Endothelial cell of umbilical vein (primary cell): Measurements from ENCODE around the gene IGF1.

Experiments
- POLR2AphosphoS5 ChIP-seq: IDR thresholded peaks from 2 replicates; pipeline ENCODE4 v1.6.1; 2012; ENCODE audit warnings: low read depth, mild to moderate bottlenecking, control low read depth, low read length, moderate library complexity; ENCODE audit not compliant: insufficient read depth
- TF ChIP-seq, protein P1 (sequence below), 2 donors: IDR thresholded peaks; 1 replicate in 1 of 2; 2 replicates in 1 of 2; pipeline ENCODE4 v1.5.1; 2011; ENCODE audit warnings: low read length in 2 of 2, mild to moderate bottlenecking in 2 of 2, moderate library complexity in 2 of 2, control low read depth in 1 of 2, inconsistent platforms in 1 of 2, low read depth in 1 of 2; ENCODE audit not compliant: insufficient read depth in 1 of 2; ENCODE audit errors: extremely low read depth in 1 of 2

DNA sequence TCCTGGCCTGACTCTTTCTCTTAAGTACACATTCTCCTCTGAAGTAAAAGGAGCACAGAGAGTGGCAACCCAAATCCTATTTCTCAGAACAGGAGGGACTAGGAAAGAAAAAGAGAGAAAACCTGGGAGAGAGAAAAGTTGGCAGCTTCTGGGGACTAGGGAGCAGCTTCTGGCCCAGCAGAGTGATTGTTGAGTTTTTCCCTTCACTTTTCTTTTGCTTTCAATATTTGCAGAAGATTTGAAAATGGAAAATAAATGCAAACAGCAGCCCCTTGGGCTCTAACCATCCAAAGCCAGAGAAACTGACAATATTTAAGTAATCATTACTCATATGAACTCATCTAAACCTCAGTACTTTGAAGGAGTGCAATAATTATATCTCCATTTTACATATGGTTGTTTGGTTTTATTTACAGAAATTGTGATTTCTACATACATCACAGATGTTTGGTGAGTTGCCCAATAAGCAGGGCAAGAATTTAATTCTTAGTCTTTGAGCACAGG is 28.8 kb upstream of the IGF1 start:
- TF ChIP-seq, protein P1, sequence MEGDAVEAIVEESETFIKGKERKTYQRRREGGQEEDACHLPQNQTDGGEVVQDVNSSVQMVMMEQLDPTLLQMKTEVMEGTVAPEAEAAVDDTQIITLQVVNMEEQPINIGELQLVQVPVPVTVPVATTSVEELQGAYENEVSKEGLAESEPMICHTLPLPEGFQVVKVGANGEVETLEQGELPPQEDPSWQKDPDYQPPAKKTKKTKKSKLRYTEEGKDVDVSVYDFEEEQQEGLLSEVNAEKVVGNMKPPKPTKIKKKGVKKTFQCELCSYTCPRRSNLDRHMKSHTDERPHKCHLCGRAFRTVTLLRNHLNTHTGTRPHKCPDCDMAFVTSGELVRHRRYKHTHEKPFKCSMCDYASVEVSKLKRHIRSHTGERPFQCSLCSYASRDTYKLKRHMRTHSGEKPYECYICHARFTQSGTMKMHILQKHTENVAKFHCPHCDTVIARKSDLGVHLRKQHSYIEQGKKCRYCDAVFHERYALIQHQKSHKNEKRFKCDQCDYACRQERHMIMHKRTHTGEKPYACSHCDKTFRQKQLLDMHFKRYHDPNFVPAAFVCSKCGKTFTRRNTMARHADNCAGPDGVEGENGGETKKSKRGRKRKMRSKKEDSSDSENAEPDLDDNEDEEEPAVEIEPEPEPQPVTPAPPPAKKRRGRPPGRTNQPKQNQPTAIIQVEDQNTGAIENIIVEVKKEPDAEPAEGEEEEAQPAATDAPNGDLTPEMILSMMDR (IDR thresholded peaks at IDR 0.05; ENCODE audit: extremely low read depth in 1 of 2, insufficient read depth in 1 of 2, low read depth in 1 of 2, low read length in 2 of 2): no peak
- no peak for TF ChIP-seq POLR2AphosphoS5
